Activated T-cell treated with anti-CD3 and anti-CD28 coated beads for 48 hours (primary cell): Measurements from ENCODE around the gene RGS3.
A peak's percentile ranks its signal among the peaks of the same experiment; 100 is the strongest.

ENCODE experiments used
- DNase-seq: peaks from one replicate; pipeline ENCODE4 v3.0.0-alpha.2; 2020; ENCODE audit warnings: low read depth

RGS3 gene

GRCh38 chr9:113511856-113512761 is 48.6 kb downstream of the RGS3 start:
- peak; percentile 75 for DNase-seq

- no peak for DNase-seq
Measured at GRCh38 chr9:113513111-113513510, 49.6 kb downstream of the RGS3 start.

- no peak for DNase-seq
Measured at GRCh38 chr9:113513536-113513935, 50.0 kb downstream of the RGS3 start.

- no peak for DNase-seq
Measured at GRCh38 chr9:113514061-113514460, 50.5 kb downstream of the RGS3 start.

GRCh38 chr9:113514748-113515147 is 51.2 kb downstream of the RGS3 start:
- DNase-seq = no peak

GRCh38 chr9:113515862-113516261 is 52.3 kb downstream of the RGS3 start:
- no peak for DNase-seq

- peak; percentile 72 for DNase-seq
Measured at GRCh38 chr9:113516840-113517577, 53.5 kb downstream of the RGS3 start.

- no peak for DNase-seq
Measured at GRCh38 chr9:113519426-113520108, 56.0 kb downstream of the RGS3 start.

- DNase-seq = no peak
Measured at GRCh38 chr9:113520109-113520642, 56.6 kb downstream of the RGS3 start.

GRCh38 chr9:113521693-113522255 is 58.2 kb downstream of the RGS3 start:
- DNase-seq = no peak

- DNase-seq = no peak
Measured at GRCh38 chr9:113522419-113522818, 58.9 kb downstream of the RGS3 start.

GRCh38 chr9:113522858-113523257 is 59.3 kb downstream of the RGS3 start:
- DNase-seq = no peak

- DNase-seq = peak; percentile 76
Measured at GRCh38 chr9:113523421-113524141, 60.1 kb downstream of the RGS3 start.

- DNase-seq = no peak
Measured at GRCh38 chr9:113524468-113524867, 60.9 kb downstream of the RGS3 start.

- DNase-seq = no peak
Measured at GRCh38 chr9:113525205-113525604, 61.7 kb downstream of the RGS3 start.

GRCh38 chr9:113525831-113526230 is 62.3 kb downstream of the RGS3 start:
- no peak for DNase-seq

- DNase-seq = no peak
Measured at GRCh38 chr9:113526231-113526746, 62.8 kb downstream of the RGS3 start.

- no peak for DNase-seq
Measured at GRCh38 chr9:113526841-113527240, 63.3 kb downstream of the RGS3 start.

GRCh38 chr9:113528088-113528487 is 64.6 kb downstream of the RGS3 start:
- DNase-seq = no peak

GRCh38 chr9:113528811-113529210 is 65.3 kb downstream of the RGS3 start:
- DNase-seq = no peak
